ENCODE measurements around the gene RFLNA. TPM values are rescaled to one million over a fixed set of nuclear protein-coding genes. Genes with fewer than 3 reads are reported as not detected.

The RFLNA gene
- total RNA-seq, 6 donors from 2014 or later = 0.30 to 0.67 (median 0.66) TPM; not detected in 3

- 73 to 74% methylated on average over 22 to 25 of the region's 25 CpGs for WGBS, 2 donors
- no peaks in the 10 kb centered on the region for H3K4me1 ChIP-seq
- no peak overlapping the region for H3K4me3 ChIP-seq
- TF ChIP-seq POLR2AphosphoS5 (IDR thresholded peaks at IDR 0.05) (no peak), CTCF (IDR thresholded peaks at IDR 0.05) (no peak), EP300 (IDR thresholded peaks at IDR 0.05) (no peak), POLR2A (IDR thresholded peaks at IDR 0.05) (no peak)
- DNase-seq (peak in 1 of 2 donors; percentile 58), ATAC-seq (ENCODE audit: low FRiP score in 2 of 2) (no peak)
- no peaks in the 10 kb centered on the region for H3K27me3 ChIP-seq
- H3K27ac ChIP-seq = no peak overlapping the region
- peaks cover 0 to 2% (median under 1%) of the 10 kb centered on the region in 4 donors for H3K9me3 ChIP-seq
- peaks cover under 1 to 2% (median 1%) of the 10 kb centered on the region in 4 donors for H3K36me3 ChIP-seq
Observed at GRCh38 chr12:124318278-124319020, 23.6 kb downstream of the RFLNA start.

GRCh38 chr12:124319368-124320050, 24.6 kb downstream of the RFLNA start:
- no peak overlapping the region for H3K27ac ChIP-seq
- peaks cover 5 to 12% (median 12%) of the 10 kb centered on the region in 4 donors for H3K36me3 ChIP-seq
- TF ChIP-seq CTCF (IDR thresholded peaks at IDR 0.05) (no peak), POLR2AphosphoS5 (IDR thresholded peaks at IDR 0.05) (no peak), EP300 (IDR thresholded peaks at IDR 0.05) (no peak), POLR2A (IDR thresholded peaks at IDR 0.05) (no peak)
- WGBS, 2 donors = 56 to 69% methylated on average over 6 to 10 of the region's 11 CpGs
- H3K4me1 ChIP-seq = no peaks in the 10 kb centered on the region
- peaks cover 0 to 12% (median 8%) of the 10 kb centered on the region in 4 donors for H3K9me3 ChIP-seq
- no peak for ATAC-seq (ENCODE audit: low FRiP score in 2 of 2)
- DNase-seq = no peak
- H3K4me3 ChIP-seq = no peak overlapping the region
- H3K27me3 ChIP-seq = no peaks in the 10 kb centered on the region

- Histone ChIP-seq H3K9me3 (peaks cover 0 to 18% (median 11%) of the 10 kb centered on the region in 4 donors), H3K4me3 (no peak overlapping the region), H3K27ac (no peak overlapping the region), H3K27me3 (no peaks in the 10 kb centered on the region), H3K36me3 (peaks cover 11 to 28% (median 27%) of the 10 kb centered on the region in 4 donors), H3K4me1 (no peaks in the 10 kb centered on the region)
- TF ChIP-seq EP300 (IDR thresholded peaks at IDR 0.05) (no peak), CTCF (IDR thresholded peaks at IDR 0.05) (peak; percentile 90 to 95 (median 94)), POLR2A (IDR thresholded peaks at IDR 0.05) (no peak), POLR2AphosphoS5 (IDR thresholded peaks at IDR 0.05) (no peak)
- peak; percentile 80 to 85 for ATAC-seq (ENCODE audit: low FRiP score in 2 of 2)
- 63% methylated on average over 2 of the region's 6 CpGs; no CpG with 5 or more reads in 1 of the 2 donors for WGBS, 2 donors
- DNase-seq = peak; percentile 70 to 92
Observed at GRCh38 chr12:124321040-124321481, 26.2 kb downstream of the RFLNA start.

GRCh38 chr12:124321556-124322270, 26.8 kb downstream of the RFLNA start:
- H3K4me1 ChIP-seq = no peaks in the 10 kb centered on the region
- TF ChIP-seq POLR2A (IDR thresholded peaks at IDR 0.05) = no peak
- TF ChIP-seq EP300 (IDR thresholded peaks at IDR 0.05) = no peak
- TF ChIP-seq POLR2AphosphoS5 (IDR thresholded peaks at IDR 0.05) = no peak
- no peak for TF ChIP-seq CTCF (IDR thresholded peaks at IDR 0.05)
- peaks cover 11 to 34% (median 34%) of the 10 kb centered on the region in 4 donors for H3K36me3 ChIP-seq
- no peak for DNase-seq
- H3K27ac ChIP-seq = no peak overlapping the region
- 74 to 100% methylated on average over 3 to 5 of the region's 7 CpGs for WGBS, 2 donors
- peaks cover 0 to 18% (median 11%) of the 10 kb centered on the region in 4 donors for H3K9me3 ChIP-seq
- H3K27me3 ChIP-seq = no peaks in the 10 kb centered on the region
- no peak overlapping the region for H3K4me3 ChIP-seq
- peak; percentile 1 to 29 for ATAC-seq (ENCODE audit: low FRiP score in 2 of 2)
